ENCODE results near the gene ITSN1.

Gene ITSN1

GRCh38 chr21:33884376-33885171, 242.3 kb downstream of the ITSN1 start:
- no peak for TF ChIP-seq TCF12 (IDR thresholded peaks at IDR 0.05; ENCODE audit: low read depth)
- no peak for TF ChIP-seq CREB1 (IDR thresholded peaks at IDR 0.05; ENCODE audit: low read depth)
- TF ChIP-seq YY1 (IDR thresholded peaks at IDR 0.05; ENCODE audit: low read depth): no peak
- no peak for TF ChIP-seq RAD21 (IDR thresholded peaks at IDR 0.05; ENCODE audit: low read depth)
- TF ChIP-seq EP300 (IDR thresholded peaks at IDR 0.05; ENCODE audit: borderline replicate concordance): no peak

- TF ChIP-seq TAF1 (IDR thresholded peaks at IDR 0.05; ENCODE audit: low read depth) (no peak), NFIC (IDR thresholded peaks at IDR 0.05) (no peak), TCF12 (IDR thresholded peaks at IDR 0.05; ENCODE audit: low read depth) (no peak), EGR1 (IDR thresholded peaks at IDR 0.05) (no peak), FOXM1 (IDR thresholded peaks at IDR 0.05; ENCODE audit: borderline replicate concordance, low read depth) (no peak), USF1 (IDR thresholded peaks at IDR 0.05) (no peak), EP300 (IDR thresholded peaks at IDR 0.05; ENCODE audit: borderline replicate concordance) (no peak), TEAD4 (IDR thresholded peaks at IDR 0.05) (no peak), YY1 (IDR thresholded peaks at IDR 0.05; ENCODE audit: low read depth) (no peak), MAX (IDR thresholded peaks at IDR 0.05) (no peak), RAD21 (IDR thresholded peaks at IDR 0.05; ENCODE audit: low read depth) (no peak)
Observed at GRCh38 chr21:33885172-33885514, 242.8 kb downstream of the ITSN1 start.

- no peak for TF ChIP-seq TEAD4 (IDR thresholded peaks at IDR 0.05)
- TF ChIP-seq REST (IDR thresholded peaks at IDR 0.05; ENCODE audit: low read depth): no peak
- TF ChIP-seq CREB1 (IDR thresholded peaks at IDR 0.05; ENCODE audit: low read depth): no peak
- TF ChIP-seq MAX (IDR thresholded peaks at IDR 0.05): no peak
- TF ChIP-seq TCF12 (IDR thresholded peaks at IDR 0.05; ENCODE audit: low read depth): no peak
- TF ChIP-seq USF1 (IDR thresholded peaks at IDR 0.05): no peak
- TF ChIP-seq FOXM1 (IDR thresholded peaks at IDR 0.05; ENCODE audit: borderline replicate concordance, low read depth): no peak
- TF ChIP-seq TAF1 (IDR thresholded peaks at IDR 0.05; ENCODE audit: low read depth): no peak
- no peak for TF ChIP-seq CEBPB (IDR thresholded peaks at IDR 0.05)
- no peak for TF ChIP-seq NFIC (IDR thresholded peaks at IDR 0.05)
- TF ChIP-seq EP300 (IDR thresholded peaks at IDR 0.05; ENCODE audit: borderline replicate concordance): no peak
- no peak for TF ChIP-seq RAD21 (IDR thresholded peaks at IDR 0.05; ENCODE audit: low read depth)
- TF ChIP-seq EGR1 (IDR thresholded peaks at IDR 0.05): no peak
- TF ChIP-seq YY1 (IDR thresholded peaks at IDR 0.05; ENCODE audit: low read depth): no peak
- TF ChIP-seq ZBTB7A (IDR thresholded peaks at IDR 0.05; ENCODE audit: low read depth): no peak
Observed at GRCh38 chr21:33886321-33886720, 244.0 kb downstream of the ITSN1 start.

- no peak for TF ChIP-seq MAX (IDR thresholded peaks at IDR 0.05)
- no peak for TF ChIP-seq YY1 (IDR thresholded peaks at IDR 0.05; ENCODE audit: low read depth)
- no peak for TF ChIP-seq CEBPB (IDR thresholded peaks at IDR 0.05)
- TF ChIP-seq ZBTB7A (IDR thresholded peaks at IDR 0.05; ENCODE audit: low read depth): no peak
- no peak for TF ChIP-seq RAD21 (IDR thresholded peaks at IDR 0.05; ENCODE audit: low read depth)
- TF ChIP-seq REST (IDR thresholded peaks at IDR 0.05; ENCODE audit: low read depth): no peak
- no peak for TF ChIP-seq NFIC (IDR thresholded peaks at IDR 0.05)
Observed at GRCh38 chr21:33890187-33890586, 247.9 kb downstream of the ITSN1 start.

- peak; percentile 25; the same call in 1 of the 2 replicates for TF ChIP-seq RAD21 (IDR thresholded peaks at IDR 0.05; ENCODE audit: low read depth)
- TF ChIP-seq MAX (IDR thresholded peaks at IDR 0.05): no peak
Observed at GRCh38 chr21:33892853-33893252, 250.6 kb downstream of the ITSN1 start.

- no peak for TF ChIP-seq EGR1 (IDR thresholded peaks at IDR 0.05)
- TF ChIP-seq USF1 (IDR thresholded peaks at IDR 0.05): no peak
- no peak for TF ChIP-seq RAD21 (IDR thresholded peaks at IDR 0.05; ENCODE audit: low read depth)
- TF ChIP-seq FOXM1 (IDR thresholded peaks at IDR 0.05; ENCODE audit: borderline replicate concordance, low read depth): no peak
- TF ChIP-seq MAX (IDR thresholded peaks at IDR 0.05): no peak
- TF ChIP-seq TEAD4 (IDR thresholded peaks at IDR 0.05): no peak
- TF ChIP-seq TCF12 (IDR thresholded peaks at IDR 0.05; ENCODE audit: low read depth): no peak
- no peak for TF ChIP-seq ZBTB7A (IDR thresholded peaks at IDR 0.05; ENCODE audit: low read depth)
- TF ChIP-seq EP300 (IDR thresholded peaks at IDR 0.05; ENCODE audit: borderline replicate concordance): no peak
- TF ChIP-seq REST (IDR thresholded peaks at IDR 0.05; ENCODE audit: low read depth): no peak
- no peak for TF ChIP-seq NFIC (IDR thresholded peaks at IDR 0.05)
- no peak for TF ChIP-seq CREB1 (IDR thresholded peaks at IDR 0.05; ENCODE audit: low read depth)
- TF ChIP-seq YY1 (IDR thresholded peaks at IDR 0.05; ENCODE audit: low read depth): no peak
- no peak for TF ChIP-seq CEBPB (IDR thresholded peaks at IDR 0.05)
- TF ChIP-seq TAF1 (IDR thresholded peaks at IDR 0.05; ENCODE audit: low read depth): no peak
Observed at GRCh38 chr21:33893917-33894316, 251.6 kb downstream of the ITSN1 start.

Data from Ishikawa (cell line).